ENCODE measurements around the gene GABBR2. TPM values are rescaled to one million over a fixed set of nuclear protein-coding genes. Genes with fewer than 3 reads are reported as not detected.

GABBR2 gene
- total and polyA plus RNA-seq, 2 of the 8 experiments (the other 6 are each of a cell fraction or from before 2014, with no cell fraction given): 0.50 to 1.2 TPM

- no peak overlapping the region for H3K4me2 ChIP-seq (ENCODE audit: insufficient read depth in 1 of 2, low read depth in 2 of 2, low read length in 2 of 2)
- no peak overlapping the region for H4K91ac ChIP-seq (replicated peaks; ENCODE audit: insufficient read length, low read length)
- H2BK15ac ChIP-seq (ENCODE audit: low read length): no peak overlapping the region
- H3K79me2 ChIP-seq (ENCODE audit: control insufficient read depth in 1 of 2, insufficient read depth in 2 of 2, low read length in 2 of 2): no peaks in the 10 kb centered on the region
- H3K79me1 ChIP-seq (ENCODE audit: low read depth, low read length): no peaks in the 10 kb centered on the region
- FAIRE-seq (no peak), DNase-seq (ENCODE audit: low read depth in 1 of 2, low spot score in 2 of 2) (no peak)
- H2BK20ac ChIP-seq (ENCODE audit: low read length): no peak overlapping the region
- H3K9me3 ChIP-seq (ENCODE audit: insufficient read depth in 2 of 2, low read depth in 1 of 2, low read length in 1 of 2): no peaks in the 10 kb centered on the region
- no peaks in the 10 kb centered on the region; a peak in 1 of 7 replicates for H3K4me1 ChIP-seq (replicated peaks in 1 of 4; ENCODE audit: control insufficient read depth in 3 of 4, insufficient read depth in 4 of 4, low read length in 3 of 4)
- ChIA-PET POLR2A (ENCODE audit: partially characterized antibody) (no interaction called here), CTCF (ENCODE audit: partially characterized antibody) (interaction anchor here (0.9 to 7.1 kb wide), 5 partner anchors 14 to 155 kb away, joined by 3 to 32 read pairs (median 3); no protein-coding TSS in a partner anchor)
- no peak overlapping the region for H4K5ac ChIP-seq (ENCODE audit: insufficient read length, low read depth, low read length)
- H2AFZ ChIP-seq (ENCODE audit: low read length): no peak overlapping the region
- no peak overlapping the region for H3K23ac ChIP-seq (ENCODE audit: insufficient read length)
- H3K27ac ChIP-seq (ENCODE audit: low read depth, low read length): no peak overlapping the region
- no peak overlapping the region for H2BK5ac ChIP-seq (ENCODE audit: low read depth, low read length)
- H4K20me1 ChIP-seq (replicated peaks in 1 of 2; ENCODE audit: control insufficient read depth in 1 of 2, insufficient read depth in 2 of 2, low read length in 2 of 2): no peaks in the 10 kb centered on the region
- no peak overlapping the region for H2BK12ac ChIP-seq (ENCODE audit: low read depth, low read length)
- H3K4ac ChIP-seq (replicated peaks; ENCODE audit: insufficient read length, low read depth, low read length): no peak overlapping the region
- no peak overlapping the region for H3K4me3 ChIP-seq (ENCODE audit: extremely low read depth in 1 of 4, insufficient read depth in 2 of 4, low read depth in 3 of 4, low read length in 4 of 4)
- no peak overlapping the region for H3K18ac ChIP-seq (ENCODE audit: extremely low read depth, low read length)
- H3K9ac ChIP-seq (replicated peaks in 1 of 4; ENCODE audit: extremely low read depth in 1 of 4, low read depth in 3 of 4, low read length in 3 of 4): no peak overlapping the region
- H2BK120ac ChIP-seq (replicated peaks; ENCODE audit: low read depth, low read length): no peak overlapping the region
- no peaks in the 10 kb centered on the region for H3K23me2 ChIP-seq (ENCODE audit: low read depth, low read length)
- no peak overlapping the region for H4K8ac ChIP-seq (ENCODE audit: extremely low read depth, insufficient read depth, low read length)
- H3K56ac ChIP-seq (replicated peaks; ENCODE audit: insufficient read length, low read depth, low read length): no peak overlapping the region
- no peaks in the 10 kb centered on the region for H3K27me3 ChIP-seq (replicated peaks in 1 of 4; ENCODE audit: control insufficient read depth in 3 of 4, extremely low read depth in 1 of 4, insufficient read depth in 3 of 4, low read length in 3 of 4)
- no peaks in the 10 kb centered on the region for H3K36me3 ChIP-seq (ENCODE audit: control insufficient read depth in 2 of 4, insufficient read depth in 4 of 4, low read length in 3 of 4)
- no peak overlapping the region for H2AK5ac ChIP-seq (ENCODE audit: low read depth, low read length)
- WGBS, 2 experiments (ENCODE audit: extremely low coverage in 1 of 2, insufficient coverage in 1 of 2, insufficient read length in 1 of 2, insufficient replicate concordance in 2 of 2, low coverage in 1 of 2, low lambda C conversion rate in 2 of 2, missing lambda C conversion rate in 1 of 2): 90% methylated on average over 3 of the region's 3 CpGs; no CpG with 5 or more reads in 1 of the 2 experiments
- no peak overlapping the region for H3K14ac ChIP-seq (ENCODE audit: insufficient read length)
- no peak for TF ChIP-seq EGR1 (IDR thresholded peaks at IDR 0.05; ENCODE audit: borderline replicate concordance, low read depth, low read length)
- no peak for TF ChIP-seq CREB1 (IDR thresholded peaks at IDR 0.05)
- no peak for TF ChIP-seq JUND (IDR thresholded peaks at IDR 0.05; ENCODE audit: low read length)
- TF ChIP-seq JUN (IDR thresholded peaks at IDR 0.05; ENCODE audit: low read depth, low read length): no peak
- no peak for TF ChIP-seq SUZ12 (IDR thresholded peaks at IDR 0.05; ENCODE audit: low read length)
These were observed 16.8 kb downstream of the GABBR2 start for GRCh38 chr9:98691890-98692289.

All from H1 (cell line).